Measurements from ENCODE around the gene CDH15. TPM values are rescaled to one million over a fixed set of nuclear protein-coding genes. Genes with fewer than 3 reads are reported as not detected.

The CDH15 gene, protein sequence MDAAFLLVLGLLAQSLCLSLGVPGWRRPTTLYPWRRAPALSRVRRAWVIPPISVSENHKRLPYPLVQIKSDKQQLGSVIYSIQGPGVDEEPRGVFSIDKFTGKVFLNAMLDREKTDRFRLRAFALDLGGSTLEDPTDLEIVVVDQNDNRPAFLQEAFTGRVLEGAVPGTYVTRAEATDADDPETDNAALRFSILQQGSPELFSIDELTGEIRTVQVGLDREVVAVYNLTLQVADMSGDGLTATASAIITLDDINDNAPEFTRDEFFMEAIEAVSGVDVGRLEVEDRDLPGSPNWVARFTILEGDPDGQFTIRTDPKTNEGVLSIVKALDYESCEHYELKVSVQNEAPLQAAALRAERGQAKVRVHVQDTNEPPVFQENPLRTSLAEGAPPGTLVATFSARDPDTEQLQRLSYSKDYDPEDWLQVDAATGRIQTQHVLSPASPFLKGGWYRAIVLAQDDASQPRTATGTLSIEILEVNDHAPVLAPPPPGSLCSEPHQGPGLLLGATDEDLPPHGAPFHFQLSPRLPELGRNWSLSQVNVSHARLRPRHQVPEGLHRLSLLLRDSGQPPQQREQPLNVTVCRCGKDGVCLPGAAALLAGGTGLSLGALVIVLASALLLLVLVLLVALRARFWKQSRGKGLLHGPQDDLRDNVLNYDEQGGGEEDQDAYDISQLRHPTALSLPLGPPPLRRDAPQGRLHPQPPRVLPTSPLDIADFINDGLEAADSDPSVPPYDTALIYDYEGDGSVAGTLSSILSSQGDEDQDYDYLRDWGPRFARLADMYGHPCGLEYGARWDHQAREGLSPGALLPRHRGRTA
- 0.29 TPM in 1 of 2 replicates, not detected in the other for total RNA-seq

DNA sequence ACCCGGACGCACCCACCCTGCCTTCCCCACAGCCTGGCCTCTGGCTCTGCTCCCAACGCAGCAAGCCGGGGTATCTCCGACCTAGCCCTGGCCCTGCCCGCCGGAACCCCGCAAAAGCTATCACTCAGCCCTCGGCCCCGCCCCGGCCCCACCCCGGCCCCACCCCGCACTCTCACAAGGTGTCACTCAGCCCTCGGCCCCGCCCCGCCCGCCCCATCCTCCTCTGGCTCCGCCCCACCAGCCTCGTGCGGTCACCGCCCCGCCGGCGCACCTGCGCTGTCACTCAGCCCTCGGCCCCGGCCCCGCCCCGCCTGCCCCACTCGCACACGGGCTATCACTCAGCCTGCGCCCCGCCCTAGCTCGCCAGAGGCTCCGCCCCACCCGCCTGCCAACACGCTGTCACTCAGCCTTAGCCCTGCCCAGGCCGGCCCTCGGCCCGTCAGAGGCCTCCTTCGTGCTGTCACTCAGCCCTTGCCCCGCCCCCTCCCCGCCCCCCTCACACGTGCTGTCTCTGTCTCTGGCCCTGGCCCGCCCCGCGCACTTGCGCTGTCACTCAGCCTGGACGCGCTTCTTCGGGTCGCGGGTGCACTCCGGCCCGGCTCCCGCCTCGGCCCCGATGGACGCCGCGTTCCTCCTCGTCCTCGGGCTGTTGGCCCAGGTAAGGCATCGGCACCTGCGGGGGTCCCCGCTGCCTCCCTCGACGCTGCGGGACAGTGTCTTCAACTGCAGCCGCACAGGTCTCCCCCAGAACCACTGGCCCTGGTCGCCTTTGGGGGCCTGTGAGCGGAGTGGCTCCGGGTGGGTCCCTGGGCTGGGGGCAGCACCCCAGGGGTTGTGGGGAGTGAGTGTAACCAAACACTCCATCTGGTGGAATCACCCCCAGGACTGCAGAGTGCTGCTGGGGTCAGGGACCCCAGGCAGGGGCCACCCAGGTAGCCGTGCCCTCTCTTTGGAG lies at the start of gene CDH15:
Gene CDH15 (plus strand): TSS at position 533 of the 955 bp plus-strand sequence. CDS start 84 bp downstream, at position 617.

DNA sequence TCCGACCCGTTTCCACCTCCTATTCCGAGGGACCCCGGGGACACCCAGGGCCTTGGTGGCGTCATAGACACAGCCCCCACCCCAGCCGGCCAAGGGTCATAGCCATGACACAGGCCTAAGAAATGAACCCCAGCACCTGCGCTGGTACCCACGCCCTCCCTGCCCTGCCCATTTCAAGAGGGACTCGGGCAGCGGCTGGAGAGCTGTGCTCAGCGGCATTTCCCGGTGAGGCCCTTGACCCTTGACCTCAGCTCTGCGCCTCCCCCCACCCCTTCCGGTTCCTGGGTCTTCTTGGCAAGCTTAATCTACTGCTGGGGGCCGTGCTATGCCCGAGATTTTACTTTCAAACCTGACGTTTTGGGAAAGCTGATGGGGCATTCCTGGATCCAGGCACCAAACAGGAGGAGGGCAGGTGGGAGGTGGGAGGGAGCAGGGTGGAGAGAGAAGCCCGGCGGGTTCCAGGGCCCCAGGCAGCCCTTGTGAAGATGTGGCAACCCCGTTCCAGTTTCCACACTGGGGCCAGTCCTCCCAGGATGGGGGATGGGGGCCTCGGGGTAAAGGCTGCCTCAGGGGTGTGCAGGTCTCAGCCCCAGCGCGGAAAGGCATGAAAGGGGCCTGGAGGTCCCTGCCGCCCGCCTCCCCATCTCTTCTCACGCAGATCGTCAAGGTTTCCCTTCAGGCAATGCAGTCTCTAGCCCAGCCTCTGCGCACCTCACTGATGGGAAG lies 28.7 kb downstream of the CDH15 start, which contains the start of gene SLC22A31:
Gene SLC22A31 (minus strand): TSS at position 414 of the 726 bp plus-strand sequence. CDS start 36 bp downstream, at position 378.

GRCh38 chr16:89217388-89218191 lies 46.0 kb downstream of the CDH15 start, which contains the start of gene ZNF778:
Gene ZNF778 (plus strand): TSS chr16:89217703. CDS start chr16:89221128, 3,425 bp downstream.

Other genes starting within 250 kb of the CDH15 start
- gene CBFA2T3, start 194.5 kb upstream of the CDH15 start, total RNA-seq, result not detected in 2 replicates
- 17.9 and 18.9 TPM in 2 replicates for gene ACSF3, start 77.9 kb upstream of the CDH15 start, total RNA-seq
- 0.29 and 1.7 TPM in 2 replicates for gene SLC22A31, start 28.8 kb downstream of the CDH15 start, total RNA-seq
- gene ZNF778, start 46.0 kb downstream of the CDH15 start, total RNA-seq, result 3.4 and 7.3 TPM in 2 replicates